ENCODE data around the gene NDUFA13. TPM values are rescaled to one million over a fixed set of nuclear protein-coding genes. Genes with fewer than 3 reads are reported as not detected.
A peak's percentile ranks its signal among the peaks of the same experiment; 100 is the strongest.

The NDUFA13 gene
- total RNA-seq, 8 experiments from 2014 or later: 323 to 522 (median 409) TPM

DNA sequence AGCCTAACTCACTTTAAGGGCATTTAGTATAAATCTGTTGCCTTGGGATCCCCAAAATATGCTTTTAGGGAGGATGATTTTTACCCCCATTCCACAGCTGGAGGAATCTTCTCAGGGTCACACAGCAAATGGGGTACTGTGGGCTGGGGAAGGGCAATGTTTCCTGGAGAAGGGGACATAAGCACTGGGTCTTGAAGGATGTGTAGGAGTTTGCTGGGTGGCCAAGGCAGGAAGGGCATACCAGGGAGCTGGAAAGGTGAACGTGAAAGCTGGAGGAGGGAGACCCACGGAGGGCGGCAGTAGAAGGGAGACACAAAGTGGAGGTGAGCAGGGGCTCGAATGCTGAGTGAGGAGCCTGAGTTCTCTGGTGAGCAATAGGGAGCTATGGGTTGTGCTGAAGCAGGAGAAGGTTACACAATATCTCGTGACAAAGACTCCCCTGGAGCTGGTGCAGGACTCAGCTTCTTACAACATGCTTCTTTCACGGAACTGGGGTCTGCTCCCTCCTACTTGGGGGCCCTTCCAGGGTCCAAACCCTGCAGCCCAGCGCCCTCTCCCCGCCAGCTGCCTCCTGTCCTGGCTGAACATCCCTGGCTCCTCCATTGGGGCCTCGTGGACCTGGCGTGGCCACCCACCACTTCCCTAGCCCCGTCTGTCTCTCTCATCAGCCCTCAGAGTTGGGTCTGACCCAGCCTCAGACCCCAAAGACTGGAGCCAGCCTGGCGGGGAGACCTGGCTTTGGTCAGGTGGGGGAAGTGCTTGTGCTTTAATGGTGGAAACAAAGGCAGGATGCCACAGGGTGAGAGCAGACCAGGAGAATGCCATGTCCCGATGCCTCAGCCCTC, 33.1 kb downstream of the NDUFA13 start:
- in situ Hi-C loops (cut with MboI; ENCODE audit: low pct_unique_long_range_greater_than_20kb in 2 of 9, low sequenced_read_pairs in 9 of 9, unreplicated experiment in 9 of 9): loop anchor here in 3 of 9 experiments (25.0 kb wide), 1 partner anchor 88 kb away; the partner anchor contains the start of genes GMIP (in 3 of the 3) and LPAR2 (in 3 of the 3)
- no peak overlapping the region for H3K27ac ChIP-seq
- WGBS, 10 experiments: 8 to 80% (median 57%) methylated on average over 1 to 8 of the region's 13 CpGs; no CpG with 5 or more reads in 1 of the 10 experiments

DNA sequence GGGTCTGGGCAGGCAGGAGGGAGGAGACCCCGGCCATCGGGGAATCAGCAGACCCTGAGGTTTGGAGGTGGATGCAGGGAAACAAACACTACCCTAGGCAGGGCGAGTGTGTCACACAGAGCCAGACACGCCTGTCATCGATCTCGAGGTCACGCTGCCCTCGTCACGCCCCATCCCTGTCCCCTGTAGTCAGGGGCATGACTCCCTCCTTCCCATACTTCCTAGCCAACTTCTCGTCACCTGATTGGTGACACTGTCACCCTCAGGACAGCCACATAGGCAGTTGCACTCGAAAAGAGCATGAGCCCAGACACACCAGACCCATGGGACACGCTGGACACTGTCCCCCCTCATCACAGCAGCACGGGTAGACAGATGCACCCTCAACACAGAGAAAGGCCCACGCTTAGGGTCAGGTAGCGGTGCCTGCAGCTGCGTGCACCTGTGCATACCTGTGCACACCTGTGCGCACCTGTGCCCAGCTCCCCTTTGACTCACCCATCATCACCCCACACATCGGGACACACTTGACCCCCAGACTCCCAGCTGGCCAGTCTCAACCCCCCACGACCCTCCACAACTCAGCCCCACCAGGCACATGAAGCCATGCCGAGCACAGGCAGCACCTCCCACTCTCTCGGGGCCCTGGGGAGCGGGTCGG, 33.9 kb downstream of the NDUFA13 start:
- in situ Hi-C loops (cut with MboI; ENCODE audit: low pct_unique_long_range_greater_than_20kb in 2 of 9, low sequenced_read_pairs in 9 of 9, unreplicated experiment in 9 of 9): loop anchor here in 3 of 9 experiments (25.0 kb wide), 1 partner anchor 87 kb away; the partner anchor contains the start of genes GMIP (in 3 of the 3) and LPAR2 (in 3 of the 3)
- peaks cover 0 to 2% of the 10 kb centered on the region in 2 donors for H3K4me1 ChIP-seq (replicated peaks in 1 of 2)
- WGBS, 10 experiments: 52 to 77% (median 66%) methylated on average over 3 to 5 of the region's 23 CpGs; no CpG with 5 or more reads in 7 of the 10 experiments

More for the DNA sequence above, 33.1 kb downstream of the NDUFA13 start:
- ATAC-seq (replicated peaks in 6 of 8): no peak
- Histone ChIP-seq H3K4me1 (replicated peaks in 1 of 2) (peaks cover 0 to under 1% of the 10 kb centered on the region in 2 donors), H3K4me3 (no peak overlapping the region)

DNA sequence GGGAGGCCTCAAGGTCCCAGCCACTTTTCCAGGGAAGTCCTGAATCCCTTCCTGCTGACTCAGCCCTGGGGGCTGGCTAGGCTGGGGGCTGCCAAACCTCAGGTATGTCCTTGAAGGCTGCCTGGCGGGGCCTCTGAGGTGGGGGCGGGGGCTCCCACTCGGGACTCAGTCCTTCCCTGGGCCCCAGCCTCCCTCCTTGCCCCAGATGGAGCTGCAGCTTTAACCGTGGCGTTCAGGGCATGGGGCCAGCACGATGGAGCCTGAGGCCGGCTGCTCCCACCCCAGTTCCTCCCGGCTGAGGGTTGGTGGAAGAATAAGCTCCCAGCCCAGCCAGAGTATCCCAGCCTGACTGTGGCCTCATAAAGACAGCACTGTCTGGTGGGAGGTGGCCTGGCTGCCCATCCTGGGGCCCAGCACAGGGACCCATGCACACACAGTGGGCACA, 34.5 kb downstream of the NDUFA13 start:
- Histone ChIP-seq H3K4me3 (no peak overlapping the region), H3K4me1 (replicated peaks in 1 of 2) (peaks cover 0 to 2% of the 10 kb centered on the region in 2 donors), H3K27ac (no peak overlapping the region)
- in situ Hi-C loops (cut with MboI; ENCODE audit: low pct_unique_long_range_greater_than_20kb in 2 of 9, low sequenced_read_pairs in 9 of 9, unreplicated experiment in 9 of 9): no loop called here
- peak; percentile 15 to 70 (median 34) for ATAC-seq (replicated peaks in 6 of 8)
- WGBS, 10 experiments: no CpG with 5 or more reads among the region's 8 CpGs

More for the DNA sequence above, 33.9 kb downstream of the NDUFA13 start:
- Histone ChIP-seq H3K27ac (no peak overlapping the region), H3K4me3 (no peak overlapping the region)
- peak in 3 of 8 experiments; percentile 6 to 20 (median 10) for ATAC-seq (replicated peaks in 6 of 8)

DNA sequence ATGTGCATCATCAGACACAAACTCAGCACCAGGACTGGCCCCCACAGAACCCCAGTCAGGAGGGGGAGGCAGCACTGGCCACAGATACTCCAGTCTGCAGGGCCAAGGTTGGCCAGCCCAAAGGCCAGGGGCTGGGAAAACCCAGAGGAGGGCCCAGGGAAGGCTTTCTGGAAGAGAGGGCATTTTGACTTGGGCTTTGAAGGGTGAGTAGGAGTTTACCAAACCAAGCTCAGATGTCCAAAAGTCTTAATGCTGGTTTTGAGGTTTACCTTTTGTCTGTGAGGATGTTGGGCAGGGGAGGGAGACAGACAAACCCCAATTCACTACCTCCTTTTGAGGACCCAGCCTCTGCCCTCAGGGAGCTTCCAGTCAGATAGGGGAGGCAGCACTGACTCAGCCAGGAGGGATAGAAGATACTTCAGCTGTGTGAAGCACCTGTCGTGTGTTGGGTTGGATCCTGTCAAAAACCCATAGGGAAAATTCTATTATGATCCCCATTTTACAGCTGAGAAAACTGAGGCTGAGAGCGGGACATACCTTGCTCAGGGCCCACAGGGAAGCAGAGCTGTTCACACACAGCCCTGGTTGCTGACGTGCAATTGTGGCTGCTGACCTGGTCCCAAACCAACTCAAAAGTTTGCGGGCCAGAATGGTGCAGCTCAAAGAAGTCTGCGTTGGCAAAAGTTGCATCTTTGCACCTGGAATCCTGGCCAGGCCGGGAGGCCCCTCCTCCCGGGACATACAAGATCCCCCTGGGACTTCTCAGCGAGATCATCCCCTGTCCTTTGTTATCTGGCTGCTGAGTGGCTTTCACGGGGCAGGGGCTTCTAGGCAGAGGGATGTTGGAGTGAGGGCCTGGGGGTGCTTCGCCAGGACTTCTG, 35.2 kb downstream of the NDUFA13 start:
- in situ Hi-C loops (cut with MboI; ENCODE audit: low pct_unique_long_range_greater_than_20kb in 2 of 9, low sequenced_read_pairs in 9 of 9, unreplicated experiment in 9 of 9): no loop called here
- Histone ChIP-seq H3K4me3 (no peak overlapping the region), H3K4me1 (replicated peaks in 1 of 2) (peaks cover 0 to 2% of the 10 kb centered on the region in 2 donors), H3K27ac (no peak overlapping the region)
- WGBS, 10 experiments: 50 to 80% (median 59%) methylated on average over 1 to 5 of the region's 10 CpGs; no CpG with 5 or more reads in 5 of the 10 experiments
- ATAC-seq (replicated peaks in 6 of 8): no peak

DNA sequence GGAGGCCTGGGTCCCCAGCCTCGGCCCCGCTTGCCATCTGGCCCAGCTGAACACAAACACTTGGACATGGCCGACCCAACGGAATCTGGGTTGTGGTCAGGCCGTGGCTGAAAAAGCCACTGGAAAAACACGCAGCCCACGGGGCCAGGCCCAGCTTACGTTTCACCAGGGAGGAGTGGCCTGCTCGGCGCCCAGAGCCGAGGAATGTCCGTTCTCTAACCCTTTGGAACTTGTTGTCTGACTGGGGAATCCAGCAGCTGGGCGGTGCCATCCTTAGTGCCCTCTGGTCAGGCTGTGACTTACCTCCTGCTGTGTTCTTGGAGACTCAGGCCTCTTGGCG, 35.8 kb downstream of the NDUFA13 start:
- H3K4me1 ChIP-seq (replicated peaks in 1 of 2): peaks cover 0 to 2% of the 10 kb centered on the region in 2 donors
- H3K27ac ChIP-seq: no peak overlapping the region
- WGBS, 10 experiments: 70 to 93% (median 81%) methylated on average over 2 to 3 of the region's 14 CpGs; no CpG with 5 or more reads in 6 of the 10 experiments
- no peak for ATAC-seq (replicated peaks in 6 of 8)
- H3K4me3 ChIP-seq: no peak overlapping the region
- in situ Hi-C loops (cut with MboI; ENCODE audit: low pct_unique_long_range_greater_than_20kb in 2 of 9, low sequenced_read_pairs in 9 of 9, unreplicated experiment in 9 of 9): no loop called here

DNA sequence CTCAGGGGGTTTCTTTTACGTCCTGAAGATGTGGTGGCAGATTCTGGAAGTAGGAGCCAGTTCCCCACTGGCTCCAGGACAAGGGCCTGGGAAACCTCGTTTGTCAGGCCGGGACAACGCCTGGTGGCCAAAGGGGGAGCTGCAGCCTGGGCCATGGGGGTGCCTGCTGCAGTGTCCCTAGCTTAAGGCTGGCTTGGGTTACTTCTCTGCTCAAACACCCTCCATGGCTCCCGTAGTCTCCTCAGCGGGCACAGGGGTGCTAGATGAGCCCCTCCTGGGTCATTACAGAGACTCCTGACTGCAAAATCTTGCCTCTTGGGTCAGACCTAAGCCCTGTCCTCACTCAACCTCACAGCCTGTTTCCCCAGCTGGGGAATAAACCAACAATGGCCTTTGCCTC, 36.8 kb downstream of the NDUFA13 start:
- Histone ChIP-seq H3K27ac (no peak overlapping the region), H3K4me3 (no peak overlapping the region), H3K4me1 (replicated peaks in 1 of 2) (peaks cover 0 to 2% of the 10 kb centered on the region in 2 donors)
- WGBS, 10 experiments: no CpG with 5 or more reads among the region's 6 CpGs
- in situ Hi-C loops (cut with MboI; ENCODE audit: low pct_unique_long_range_greater_than_20kb in 2 of 9, low sequenced_read_pairs in 9 of 9, unreplicated experiment in 9 of 9): no loop called here
- peak in 6 of 8 experiments; percentile 21 to 72 (median 46) for ATAC-seq (replicated peaks in 6 of 8)

DNA sequence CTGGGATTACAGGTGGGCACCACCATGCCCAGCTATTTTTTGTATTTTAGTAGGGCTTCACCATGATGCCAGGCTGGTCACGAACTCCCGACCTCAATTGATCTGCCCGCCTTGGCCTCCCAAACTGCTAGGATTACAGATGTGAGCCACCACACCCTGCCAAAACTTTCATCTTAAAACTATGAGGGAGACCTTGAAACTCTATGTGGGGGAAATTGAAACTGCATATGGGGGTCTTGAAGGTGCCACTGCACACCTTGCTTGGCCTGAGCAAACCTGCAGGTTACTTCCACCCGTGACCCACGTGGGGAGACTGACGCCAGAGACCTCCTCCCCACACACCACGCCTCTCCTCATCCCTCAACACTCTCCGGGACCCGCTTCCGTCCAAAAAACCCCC, 37.6 kb downstream of the NDUFA13 start:
- Histone ChIP-seq H3K4me3 (no peak overlapping the region), H3K27ac (no peak overlapping the region), H3K4me1 (replicated peaks in 1 of 2) (peaks cover 0 to 2% of the 10 kb centered on the region in 2 donors)
- no peak for ATAC-seq (replicated peaks in 6 of 8)
- in situ Hi-C loops (cut with MboI; ENCODE audit: low pct_unique_long_range_greater_than_20kb in 2 of 9, low sequenced_read_pairs in 9 of 9, unreplicated experiment in 9 of 9): no loop called here
- 60 to 98% methylated on average over 3 to 9 of the region's 10 CpGs; no CpG with 5 or more reads in 8 of the 10 experiments for WGBS, 10 experiments

DNA sequence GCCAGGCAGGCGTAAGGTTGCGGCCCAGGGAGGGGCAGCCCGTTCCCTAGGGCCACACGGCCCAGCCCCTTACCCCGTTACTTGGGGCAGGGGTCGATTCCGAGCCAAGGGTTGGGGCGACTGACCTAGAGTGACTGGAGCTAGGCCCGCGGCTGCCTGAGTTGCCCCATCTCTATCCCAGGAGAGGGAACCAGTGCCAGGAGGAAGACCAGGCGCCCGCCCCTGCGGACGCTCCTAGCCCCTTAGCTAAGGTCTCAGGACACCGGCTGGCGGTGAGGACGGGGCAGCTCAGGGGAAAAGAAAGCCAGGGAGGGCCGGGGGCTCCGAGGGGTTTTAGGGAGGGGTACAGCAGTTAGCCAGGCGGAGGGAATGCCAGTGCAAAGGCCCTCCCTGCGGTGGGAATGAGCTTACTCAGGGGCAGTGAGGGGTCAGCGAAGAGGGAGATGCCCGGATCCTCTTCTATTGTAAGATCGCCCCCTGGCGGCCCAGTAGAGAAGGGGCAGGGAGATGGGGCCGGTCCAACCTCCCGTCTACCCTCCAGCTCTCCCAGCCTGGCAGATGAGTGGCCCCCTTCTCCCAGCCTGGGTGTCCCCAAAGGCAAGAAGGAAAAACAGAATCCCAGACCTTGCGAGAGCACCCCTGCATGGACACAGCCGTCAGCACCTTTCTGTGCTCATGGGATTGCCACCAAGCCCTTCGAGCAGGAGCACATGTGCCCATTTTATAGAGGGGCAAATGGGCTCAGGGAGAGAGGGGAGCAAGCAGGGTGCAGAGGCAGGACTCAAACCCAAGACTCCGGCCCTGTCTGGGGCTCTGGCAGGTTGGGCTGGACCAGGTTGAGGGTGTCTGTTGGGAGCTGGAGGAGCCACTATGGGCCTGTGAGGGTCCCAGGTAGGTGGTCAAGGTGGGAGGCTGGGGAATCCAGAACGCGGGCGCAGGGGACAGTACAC, 38.3 kb downstream of the NDUFA13 start:
- WGBS, 10 experiments: 72 to 100% (median 88%) methylated on average over 1 to 13 of the region's 34 CpGs; no CpG with 5 or more reads in 7 of the 10 experiments
- H3K4me1 ChIP-seq (replicated peaks in 1 of 2): peaks cover 0 to 2% of the 10 kb centered on the region in 2 donors
- H3K27ac ChIP-seq: no peak overlapping the region
- H3K4me3 ChIP-seq: no peak overlapping the region
- ATAC-seq (replicated peaks in 6 of 8): peak; percentile 33 to 77 (median 42)
- in situ Hi-C loops (cut with MboI; ENCODE audit: low pct_unique_long_range_greater_than_20kb in 2 of 9, low sequenced_read_pairs in 9 of 9, unreplicated experiment in 9 of 9): no loop called here

DNA sequence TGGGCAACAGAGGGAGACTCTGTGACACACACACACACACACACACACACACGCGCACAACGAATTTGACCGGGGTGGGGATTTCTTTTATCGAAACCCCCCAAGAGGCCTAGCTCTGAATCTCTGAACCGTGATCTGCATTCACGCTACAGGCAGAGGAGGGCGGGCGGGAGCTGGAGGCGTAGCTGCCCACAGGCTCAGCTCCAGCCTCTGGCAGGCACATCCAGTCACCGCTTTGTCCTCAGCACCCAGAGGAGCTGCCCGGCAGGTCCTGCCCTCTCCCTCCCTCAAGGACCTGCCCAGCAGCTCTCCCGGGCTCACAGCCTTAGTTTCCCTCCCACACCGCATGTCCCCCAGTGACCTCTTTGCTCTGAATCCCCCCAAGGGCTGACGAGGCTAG, 42.0 kb downstream of the NDUFA13 start:
- Histone ChIP-seq H3K27ac (no peak overlapping the region), H3K4me1 (replicated peaks in 1 of 2) (peaks cover 0 to 2% of the 10 kb centered on the region in 2 donors), H3K4me3 (no peak overlapping the region)
- in situ Hi-C loops (cut with MboI; ENCODE audit: low pct_unique_long_range_greater_than_20kb in 2 of 9, low sequenced_read_pairs in 9 of 9, unreplicated experiment in 9 of 9): no loop called here
- no peak for ATAC-seq (replicated peaks in 6 of 8)
- WGBS, 10 experiments: 87% methylated on average over 3 of the region's 15 CpGs; no CpG with 5 or more reads in 9 of the 10 experiments

DNA sequence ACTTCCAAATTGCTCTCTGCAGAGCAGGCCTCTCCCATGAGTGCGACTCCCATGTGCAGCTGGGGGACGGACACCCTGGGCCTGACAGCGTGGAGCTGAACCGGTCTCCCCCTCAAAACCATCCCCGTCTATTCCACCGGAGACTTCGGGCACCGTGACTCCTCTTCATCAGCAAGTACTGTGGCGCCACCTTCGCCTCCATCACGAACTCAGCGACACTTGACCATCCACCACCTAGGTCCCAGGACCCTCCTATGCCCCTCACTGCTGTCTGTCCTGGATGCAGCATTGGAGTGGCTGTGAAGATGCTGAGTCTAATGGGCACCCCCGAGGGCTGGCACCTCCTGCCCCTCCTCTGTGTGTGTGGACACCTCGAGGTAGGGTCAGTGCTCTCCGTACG, 42.6 kb downstream of the NDUFA13 start:
- no peak for ATAC-seq (replicated peaks in 6 of 8)
- WGBS, 10 experiments: 86 to 100% (median 90%) methylated on average over 1 to 5 of the region's 16 CpGs; no CpG with 5 or more reads in 5 of the 10 experiments

DNA sequence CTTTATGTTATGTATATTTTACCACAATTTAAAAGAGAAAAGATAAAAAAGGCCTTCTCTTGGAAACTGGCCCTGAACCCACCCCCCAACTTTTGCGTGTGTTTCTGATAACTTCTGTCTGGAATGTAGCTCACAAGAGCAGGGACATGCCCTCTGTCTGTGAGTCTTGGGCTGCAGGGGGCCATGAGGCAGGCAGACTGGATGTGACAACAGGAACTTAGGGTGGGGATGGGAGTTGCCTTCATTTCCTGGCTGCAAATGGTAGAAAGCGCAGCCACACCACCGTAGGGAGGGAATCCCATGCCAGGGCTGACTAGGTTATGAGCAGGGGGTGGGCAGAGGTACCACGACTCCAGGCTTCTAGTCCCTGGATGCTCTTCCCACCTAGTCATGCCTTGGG, 43.9 kb downstream of the NDUFA13 start:
- WGBS, 10 experiments: 40 to 83% (median 60%) methylated on average over 1 to 3 of the region's 4 CpGs; no CpG with 5 or more reads in 6 of the 10 experiments
- in situ Hi-C loops (cut with MboI; ENCODE audit: low pct_unique_long_range_greater_than_20kb in 2 of 9, low sequenced_read_pairs in 9 of 9, unreplicated experiment in 9 of 9): no loop called here
- no peak overlapping the region for H3K27ac ChIP-seq
- H3K4me3 ChIP-seq: no peak overlapping the region
- peak in 1 of 8 experiments; percentile 54 for ATAC-seq (replicated peaks in 6 of 8)
- no peaks in the 10 kb centered on the region for H3K4me1 ChIP-seq (replicated peaks in 1 of 2)

More for the DNA sequence above, 42.6 kb downstream of the NDUFA13 start:
- peaks cover 0 to 2% of the 10 kb centered on the region in 2 donors for H3K4me1 ChIP-seq (replicated peaks in 1 of 2)
- H3K4me3 ChIP-seq: no peak overlapping the region
- H3K27ac ChIP-seq: no peak overlapping the region
- in situ Hi-C loops (cut with MboI; ENCODE audit: low pct_unique_long_range_greater_than_20kb in 2 of 9, low sequenced_read_pairs in 9 of 9, unreplicated experiment in 9 of 9): no loop called here
